Stimulated activated CD8-positive, alpha-beta memory T cell treated with anti-CD3 and anti-CD28 coated beads, Interleukin-2, amount 100 ng/mL, for 48 hours (primary cell): ENCODE data around the gene HS6ST3.

ENCODE experiments used
- DNase-seq, 2 donors: peaks; one replicate each; pipeline ENCODE4 v3.0.0-alpha.2; 2020; ENCODE audit warnings: low read depth in 2 of 2

The HS6ST3 gene

GRCh38 chr13:96835546-96835945 is 745.6 kb downstream of the HS6ST3 start:
- DNase-seq: no peak

GRCh38 chr13:96836733-96837132 is 746.8 kb downstream of the HS6ST3 start:
- no peak for DNase-seq

- DNase-seq: no peak
Measured at GRCh38 chr13:96837809-96838208, 747.9 kb downstream of the HS6ST3 start.

- DNase-seq: no peak
Measured at GRCh38 chr13:96844195-96844594, 754.3 kb downstream of the HS6ST3 start.

- no peak for DNase-seq
Measured at GRCh38 chr13:96844616-96845015, 754.7 kb downstream of the HS6ST3 start.

GRCh38 chr13:96848286-96848685 is 758.4 kb downstream of the HS6ST3 start:
- DNase-seq: no peak

- no peak for DNase-seq
Measured at GRCh38 chr13:96849091-96849490, 759.2 kb downstream of the HS6ST3 start.

- no peak for DNase-seq
Measured at GRCh38 chr13:96850538-96851145, 760.7 kb downstream of the HS6ST3 start.

- DNase-seq: no peak
Measured at GRCh38 chr13:96851856-96852445, 762.0 kb downstream of the HS6ST3 start.

- no peak for DNase-seq
Measured at GRCh38 chr13:96858133-96858826, 768.4 kb downstream of the HS6ST3 start.

- no peak for DNase-seq
Measured at GRCh38 chr13:96860882-96861281, 771.0 kb downstream of the HS6ST3 start.

GRCh38 chr13:96862093-96862492 is 772.2 kb downstream of the HS6ST3 start:
- no peak for DNase-seq

GRCh38 chr13:96862999-96863398 is 773.1 kb downstream of the HS6ST3 start:
- DNase-seq: no peak

GRCh38 chr13:96871469-96871868 is 781.6 kb downstream of the HS6ST3 start:
- DNase-seq: no peak

GRCh38 chr13:96880419-96880818 is 790.5 kb downstream of the HS6ST3 start:
- no peak for DNase-seq
